ENCODE results near the gene CEP131. TPM values are rescaled to one million over a fixed set of nuclear protein-coding genes. Genes with fewer than 3 reads are reported as not detected.

The CEP131 gene
- total RNA-seq: 10 to 100 TPM in 1 of 2 donors, 1 to 10 TPM in 1; 9.9 to 22.7 TPM

GRCh38 chr17:81222906-81223761 is at the start of gene CEP131:
Gene CEP131 (minus strand): TSS chr17:81222965. CDS start chr17:81220056, 2,909 bp downstream.
- ATAC-seq: peak; percentile 98
- Histone ChIP-seq H3K4me3 (peak within 1 kb of the TSS; percentile 31 to 58), H3K36me3 (replicated peaks in 1 of 2; ENCODE audit: insufficient read depth in 1 of 2, low read depth in 2 of 2) (no peaks in the 10 kb centered on the region), H3K27me3 (no peaks in the 10 kb centered on the region), H3K27ac (peak within 1 kb of the TSS in 1 of 4 donors; percentile 2), H3K9me3 (no peaks in the 10 kb centered on the region), H3K4me1 (peaks cover 23% of the 10 kb centered on the region)
- intact Hi-C loops (cut with DNase I): no loop called here
- DNase-seq: peak; percentile 99
- 1 to 4% methylated on average over 29 to 54 of the region's 79 CpGs for WGBS, 2 donors
- TF ChIP-seq POLR2A (IDR thresholded peaks at IDR 0.05) (peak in 1 of 3 donors; percentile 30), CTCF (IDR thresholded peaks at IDR 0.05) (no peak)

DNA sequence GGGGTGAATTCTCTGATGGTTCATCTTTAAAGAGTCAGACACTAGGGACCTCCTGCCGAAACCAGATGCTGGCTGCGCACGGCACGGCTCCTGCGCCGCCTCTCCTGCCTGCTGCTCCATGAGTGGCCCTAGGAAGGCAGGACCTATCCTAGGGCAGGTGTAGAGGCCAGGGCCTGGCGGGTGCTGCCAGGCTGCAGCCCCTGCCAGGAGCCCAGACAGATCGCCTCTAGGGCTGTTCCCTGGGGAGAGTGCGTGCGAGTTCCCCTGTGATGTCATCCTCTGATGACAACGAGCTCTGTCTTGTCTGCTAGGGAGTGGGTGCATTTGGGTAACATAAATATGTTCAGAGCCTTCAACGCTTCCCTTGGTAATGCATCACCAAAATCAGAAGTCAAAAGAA is 48.5 kb upstream of the CEP131 start:
- WGBS, 2 donors: 93% methylated on average over 10 to 12 of the region's 12 CpGs
- intact Hi-C loops (cut with DNase I): loop anchor here (10.0 kb wide), 1 partner anchor 424 kb away; no protein-coding TSS in a partner anchor

GRCh38 chr17:81270279-81270678 is 47.5 kb upstream of the CEP131 start:
- Histone ChIP-seq H3K4me1 (no peaks in the 10 kb centered on the region), H3K27ac (no peak overlapping the region), H3K27me3 (no peaks in the 10 kb centered on the region), H3K9me3 (no peaks in the 10 kb centered on the region), H3K36me3 (replicated peaks in 1 of 2; ENCODE audit: insufficient read depth in 1 of 2, low read depth in 2 of 2) (peaks cover 10 to 35% of the 10 kb centered on the region in 2 donors), H3K4me3 (no peak overlapping the region)
- intact Hi-C loops (cut with DNase I): loop anchor here (10.0 kb wide), 1 partner anchor 425 kb away; no protein-coding TSS in a partner anchor
- no peak for DNase-seq
- no peak for TF ChIP-seq POLR2A (IDR thresholded peaks at IDR 0.05)
- no peak for TF ChIP-seq CTCF (IDR thresholded peaks at IDR 0.05)
- ATAC-seq: no peak
- 88 to 92% methylated on average over 17 of the region's 18 CpGs for WGBS, 2 donors

More for the DNA sequence above, 48.5 kb upstream of the CEP131 start:
- Histone ChIP-seq H3K27ac (no peak overlapping the region), H3K4me3 (no peak overlapping the region), H3K9me3 (no peaks in the 10 kb centered on the region), H3K27me3 (no peaks in the 10 kb centered on the region), H3K36me3 (replicated peaks in 1 of 2; ENCODE audit: insufficient read depth in 1 of 2, low read depth in 2 of 2) (peaks cover 15 to 34% of the 10 kb centered on the region in 2 donors), H3K4me1 (no peaks in the 10 kb centered on the region)
- DNase-seq: no peak
- ATAC-seq: no peak
- no peak for TF ChIP-seq POLR2A (IDR thresholded peaks at IDR 0.05)
- TF ChIP-seq CTCF (IDR thresholded peaks at IDR 0.05): no peak

- no peaks in the 10 kb centered on the region for H3K27me3 ChIP-seq
- 90 to 92% methylated on average over 6 of the region's 6 CpGs for WGBS, 2 donors
- H3K36me3 ChIP-seq (replicated peaks in 1 of 2; ENCODE audit: insufficient read depth in 1 of 2, low read depth in 2 of 2): peaks cover 7 to 31% of the 10 kb centered on the region in 2 donors
- no peaks in the 10 kb centered on the region for H3K4me1 ChIP-seq
- H3K4me3 ChIP-seq: no peak overlapping the region
- ATAC-seq (no peak), DNase-seq (no peak)
- no peak overlapping the region for H3K27ac ChIP-seq
- no peaks in the 10 kb centered on the region for H3K9me3 ChIP-seq
- TF ChIP-seq POLR2A (IDR thresholded peaks at IDR 0.05) (no peak), CTCF (IDR thresholded peaks at IDR 0.05) (no peak)
- intact Hi-C loops (cut with DNase I): no loop called here
Observed at GRCh38 chr17:81267390-81268067, 44.8 kb upstream of the CEP131 start.

All from body of pancreas (tissue), 4 donors.